Activated CD8-positive, alpha-beta memory T cell treated with anti-CD3 and anti-CD28 coated beads for 36 hours (primary cell): ENCODE measurements around the gene CA5A. TPM values are rescaled to one million over a fixed set of nuclear protein-coding genes. Genes with fewer than 3 reads are reported as not detected.

Experiments used
- CTCF ChIA-PET: fragments of 350-600 bp; sonication (Branson Sonifier 250); formaldehyde crosslinking; loops from one replicate; lab custom pipeline; 2021; ENCODE audit warnings: antibody characterized with exemption; lab: Charles Lee
- POLR2A ChIA-PET: fragments of 350-600 bp; sonication (Branson Sonifier 250); formaldehyde crosslinking; loops from one replicate; lab custom pipeline; 2021; ENCODE audit warnings: antibody characterized with exemption; lab: Charles Lee
- total RNA-seq, 2 experiments: library from RNA; stranded (reverse); gene quantifications; one replicate each; pipeline ENCODE4 v1.2.3, GENCODE V29; 2021

Gene CA5A
- total RNA-seq, 2 experiments from 2014 or later, result not detected

GRCh38 chr16:87966064-87966645 lies 29.8 kb upstream of the CA5A start:
- POLR2A ChIA-PET, result no interaction called here
- CTCF ChIA-PET, result no interaction called here

DNA sequence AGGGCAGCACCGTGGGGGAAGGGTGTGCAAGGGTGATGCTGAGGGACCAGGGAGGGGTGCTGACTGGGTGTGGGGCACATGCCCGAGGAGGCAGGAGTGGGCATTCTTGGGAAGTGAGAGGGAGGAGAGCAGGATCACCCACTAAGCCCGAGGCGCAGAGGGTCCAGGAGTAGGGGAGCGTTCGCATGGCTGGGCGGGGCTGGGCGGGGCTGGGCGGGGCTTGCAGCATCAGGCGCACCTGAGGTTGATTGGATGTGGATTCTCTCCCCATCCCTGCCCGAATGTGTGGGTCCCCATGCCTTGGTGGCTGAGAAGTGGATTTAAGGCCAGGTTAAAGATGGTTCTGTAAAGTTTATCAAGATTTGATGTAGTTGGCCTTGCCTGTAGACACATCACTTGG lies 29.1 kb upstream of the CA5A start:
- ChIA-PET CTCF (no interaction called here), POLR2A (no interaction called here)

GRCh38 chr16:87964049-87964659 lies 27.8 kb upstream of the CA5A start:
- ChIA-PET POLR2A (interaction anchor here (0.6 kb wide), 1 partner anchor 617 kb away, joined by 17 read pairs; no protein-coding TSS in a partner anchor), CTCF (interaction anchor here (0.8 to 1.0 kb wide), 2 partner anchors 11 to 20 kb away, joined by 3 to 4 read pairs; no protein-coding TSS in a partner anchor)

DNA sequence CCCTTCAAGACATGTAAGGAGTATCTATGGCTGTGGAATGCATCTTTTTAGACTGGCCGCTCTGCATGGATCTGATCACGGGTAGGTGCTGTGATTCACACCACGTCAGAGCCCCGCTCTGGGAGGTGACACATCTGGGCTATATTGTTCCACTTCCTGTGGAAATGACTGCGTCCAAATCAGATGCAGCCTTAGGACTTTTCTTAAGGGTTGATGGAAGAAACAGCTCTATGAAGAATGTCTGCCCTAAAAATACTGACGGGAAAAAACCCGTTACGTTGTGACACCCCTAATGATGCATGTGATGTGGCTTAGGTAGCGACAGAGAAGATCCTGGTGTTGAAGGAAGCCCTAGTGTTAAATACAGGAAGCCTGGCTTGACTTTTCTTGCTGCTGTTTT lies 27.1 kb upstream of the CA5A start:
- CTCF ChIA-PET, result interaction anchor here (0.8 to 1.1 kb wide), 3 partner anchors 9 to 21 kb away, joined by 3 to 4 read pairs (median 3); no protein-coding TSS in a partner anchor
- POLR2A ChIA-PET, result interaction anchor here (0.6 kb wide), 1 partner anchor 616 kb away, joined by 17 read pairs; no protein-coding TSS in a partner anchor

- ChIA-PET POLR2A (no interaction called here), CTCF (no interaction called here)
Observed at GRCh38 chr16:87961623-87962022, 25.3 kb upstream of the CA5A start.

DNA sequence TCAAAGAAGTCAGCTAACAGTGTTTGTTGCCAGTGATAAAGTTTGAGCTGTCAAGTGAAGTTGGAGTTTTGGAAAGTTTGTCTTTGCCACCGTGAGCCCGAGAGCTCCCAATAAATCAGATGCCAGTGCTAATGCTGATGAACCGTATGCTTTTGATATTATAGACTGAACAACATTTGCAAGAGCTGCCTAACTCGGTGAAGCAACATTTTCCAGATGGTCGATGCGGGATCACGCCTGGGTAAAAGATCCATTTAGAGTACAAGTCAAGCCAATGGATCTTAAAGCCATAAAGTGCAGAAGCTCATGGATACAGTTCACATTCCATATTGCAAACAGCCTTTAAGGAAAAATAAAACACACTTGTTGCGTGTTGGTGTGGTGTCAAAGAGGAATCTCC lies 24.5 kb upstream of the CA5A start:
- POLR2A ChIA-PET, result no interaction called here
- CTCF ChIA-PET, result no interaction called here

DNA sequence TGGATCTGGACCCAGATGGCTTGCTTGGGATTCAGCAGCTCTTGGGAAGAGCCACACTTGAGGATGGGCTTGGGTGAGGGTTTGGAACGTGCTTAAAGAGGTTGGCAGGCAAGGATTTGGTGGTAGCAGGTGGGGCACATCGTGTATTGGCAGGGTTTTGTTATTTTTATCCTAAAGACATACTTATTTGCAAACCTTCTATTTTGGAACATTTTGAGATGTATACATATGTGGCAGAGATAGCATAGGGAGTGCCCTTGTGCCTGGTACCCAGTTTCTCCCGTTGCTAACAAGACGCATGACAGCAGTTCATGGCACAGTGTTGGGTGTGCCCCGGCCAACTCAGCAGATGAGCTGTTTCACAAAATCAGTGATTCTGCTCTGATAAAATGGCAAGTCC lies 24.0 kb upstream of the CA5A start:
- POLR2A ChIA-PET, result no interaction called here
- CTCF ChIA-PET, result no interaction called here

DNA sequence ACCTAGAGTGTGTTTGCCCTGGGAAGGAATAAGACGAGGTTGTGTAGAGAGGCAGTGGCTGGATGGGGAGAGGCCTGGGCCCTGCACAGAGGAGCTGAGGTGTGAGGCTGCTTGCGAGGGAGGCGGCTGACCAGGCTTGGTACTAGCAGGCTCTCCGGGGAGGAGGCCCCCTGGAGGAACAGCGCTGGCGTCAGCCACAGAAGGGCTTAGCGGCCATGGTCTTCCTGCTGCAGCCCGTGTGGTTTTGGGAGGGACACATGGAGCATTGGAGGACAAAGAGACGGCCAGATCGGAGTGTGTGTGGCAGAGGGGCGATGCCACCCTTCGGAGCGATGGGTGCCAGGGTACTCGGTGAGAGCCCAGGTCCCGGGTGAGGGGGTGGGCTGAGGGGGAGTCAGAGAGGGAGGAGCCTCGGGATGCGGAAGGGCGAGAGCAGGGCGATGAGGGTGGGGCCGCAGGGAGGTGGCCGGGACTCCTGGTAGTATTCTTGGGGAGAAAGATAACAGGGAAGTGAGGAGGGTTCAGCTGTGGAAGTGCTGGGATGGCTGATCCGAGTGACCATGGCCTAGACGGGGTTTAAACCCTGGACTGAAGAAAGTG lies 23.2 kb upstream of the CA5A start:
- ChIA-PET POLR2A (no interaction called here), CTCF (no interaction called here)

DNA sequence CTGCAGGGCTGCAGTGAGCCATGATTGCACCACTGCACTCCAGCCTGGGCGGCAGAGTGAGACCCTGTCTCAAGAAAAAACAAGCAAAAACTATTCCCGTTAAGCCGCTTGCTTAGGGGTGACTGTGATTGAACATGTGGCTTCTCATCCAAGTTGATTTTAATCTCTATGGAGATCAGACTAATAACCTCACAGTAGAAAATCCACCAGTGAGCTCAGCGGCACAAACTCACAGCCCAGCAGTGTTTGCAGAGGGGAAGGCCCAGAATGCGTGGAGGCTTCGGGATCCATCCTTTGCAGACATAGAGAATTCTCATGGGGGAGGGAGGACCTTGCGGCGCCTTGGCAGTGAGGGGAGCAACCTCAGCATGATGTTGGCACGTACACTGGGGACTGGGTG lies 22.3 kb upstream of the CA5A start:
- ChIA-PET POLR2A (no interaction called here), CTCF (no interaction called here)

- CTCF ChIA-PET, result interaction anchor here (1.3 kb wide), 1 partner anchor 26 kb away, joined by 3 read pairs; no protein-coding TSS in a partner anchor
- POLR2A ChIA-PET, result no interaction called here
Observed at GRCh38 chr16:87957296-87958094, 21.2 kb upstream of the CA5A start.

- CTCF ChIA-PET, result interaction anchor here (0.8 to 1.3 kb wide), 2 partner anchors 27 to 57 kb away, joined by 3 read pairs; no protein-coding TSS in a partner anchor
- POLR2A ChIA-PET, result interaction anchor here (0.6 to 0.8 kb wide), 3 partner anchors 24 to 177 kb away, joined by 3 read pairs; no protein-coding TSS in a partner anchor
Observed at GRCh38 chr16:87956365-87957231, 20.3 kb upstream of the CA5A start.

DNA sequence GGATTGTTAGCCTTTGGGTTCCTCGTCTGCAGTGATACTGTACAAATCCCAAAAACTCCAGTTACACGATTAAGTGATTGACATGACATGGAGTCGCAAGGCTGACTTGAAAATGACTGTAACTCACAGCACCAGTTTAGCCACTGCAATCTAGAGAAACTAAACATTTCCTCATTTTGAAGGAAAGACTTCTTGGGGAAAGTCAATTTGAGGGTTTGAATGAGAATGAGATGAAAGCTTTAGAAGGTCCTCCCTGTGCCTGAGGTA lies 19.7 kb upstream of the CA5A start:
- POLR2A ChIA-PET, result interaction anchor here (0.6 to 0.8 kb wide), 2 partner anchors 25 to 41 kb away, joined by 3 read pairs; no protein-coding TSS in a partner anchor
- CTCF ChIA-PET, result interaction anchor here (0.8 to 1.3 kb wide), 2 partner anchors 27 to 58 kb away, joined by 3 read pairs; no protein-coding TSS in a partner anchor

DNA sequence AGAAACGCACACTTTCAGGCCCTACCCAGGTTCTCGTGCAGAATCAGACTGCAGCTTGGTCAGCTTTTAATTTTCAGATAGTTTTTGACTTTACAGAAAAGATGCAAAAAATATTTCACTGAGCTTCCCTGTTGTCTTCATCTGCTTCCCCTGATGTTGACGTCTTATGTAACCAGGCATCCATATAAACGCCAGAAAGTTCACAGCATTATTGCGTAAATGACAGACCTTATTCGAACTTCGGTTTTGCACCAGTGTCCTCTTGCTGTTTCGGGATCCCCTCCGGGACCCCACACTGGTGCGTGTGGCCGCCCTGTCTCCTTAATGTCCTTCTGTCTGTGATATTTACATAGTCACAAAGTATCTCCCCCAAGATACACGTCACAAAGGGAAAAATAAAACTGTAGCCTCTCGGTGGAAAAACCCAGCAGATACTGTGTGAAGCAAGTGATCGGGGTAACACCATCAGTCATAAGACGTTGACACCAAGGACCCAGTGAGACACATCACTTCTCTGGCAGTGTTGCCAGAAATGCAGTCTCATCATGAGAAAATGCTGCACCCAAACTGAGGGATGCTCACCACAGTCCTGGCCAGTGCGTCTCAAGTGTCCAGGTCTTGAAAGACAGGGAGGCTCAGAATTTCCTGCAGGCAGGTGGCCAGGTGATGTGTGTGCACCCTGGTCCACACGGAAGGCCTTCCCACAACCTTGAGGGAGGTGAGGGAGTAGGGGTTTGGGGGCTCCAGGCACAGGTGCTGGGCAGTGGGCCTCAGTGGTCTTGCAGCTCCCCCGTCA lies 19.2 kb upstream of the CA5A start:
- ChIA-PET CTCF (no interaction called here), POLR2A (interaction anchor here (0.6 to 0.8 kb wide), 2 partner anchors 25 to 40 kb away, joined by 3 read pairs; no protein-coding TSS in a partner anchor)

DNA sequence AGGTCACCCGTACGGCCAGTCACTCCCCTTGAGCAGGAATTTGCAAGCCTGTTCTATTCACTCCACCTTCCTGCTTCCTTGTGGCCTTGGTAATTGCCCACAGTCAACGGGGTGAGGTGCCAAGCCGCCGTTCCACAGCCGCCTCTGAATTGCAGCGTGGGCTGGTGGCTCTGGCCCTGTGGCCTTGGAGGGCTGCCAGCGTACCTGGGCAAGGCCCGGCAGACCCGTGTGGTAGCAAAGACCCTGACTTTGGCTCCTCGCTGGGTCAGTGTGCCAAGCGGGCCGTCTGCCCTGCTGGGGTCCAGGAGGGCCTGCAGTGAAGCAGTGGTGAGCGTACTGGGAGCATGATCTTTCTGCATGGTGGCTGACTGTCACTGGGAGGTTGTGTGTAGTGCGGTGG lies 18.5 kb upstream of the CA5A start:
- CTCF ChIA-PET, result no interaction called here
- POLR2A ChIA-PET, result no interaction called here

DNA sequence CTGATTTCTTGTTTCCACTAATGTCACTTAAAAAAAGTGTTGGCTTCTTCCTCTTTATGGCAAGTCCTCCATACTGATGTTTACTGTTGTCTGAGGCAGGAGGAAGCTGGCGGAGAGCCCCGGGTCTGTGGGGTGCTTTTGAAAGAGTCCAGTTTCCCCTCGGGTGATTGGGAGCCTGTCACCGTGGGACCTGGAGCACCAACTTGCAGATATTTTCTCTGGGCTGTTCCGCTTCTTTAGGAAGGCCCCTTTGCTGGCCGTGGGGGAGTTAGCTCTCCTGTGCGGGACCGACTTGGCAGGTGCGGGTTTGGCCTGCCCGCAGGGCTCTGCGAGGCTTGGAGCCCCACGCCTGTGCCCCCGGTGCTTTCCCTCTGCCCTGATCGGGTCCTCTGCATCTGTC lies 18.0 kb upstream of the CA5A start:
- ChIA-PET CTCF (no interaction called here), POLR2A (no interaction called here)

DNA sequence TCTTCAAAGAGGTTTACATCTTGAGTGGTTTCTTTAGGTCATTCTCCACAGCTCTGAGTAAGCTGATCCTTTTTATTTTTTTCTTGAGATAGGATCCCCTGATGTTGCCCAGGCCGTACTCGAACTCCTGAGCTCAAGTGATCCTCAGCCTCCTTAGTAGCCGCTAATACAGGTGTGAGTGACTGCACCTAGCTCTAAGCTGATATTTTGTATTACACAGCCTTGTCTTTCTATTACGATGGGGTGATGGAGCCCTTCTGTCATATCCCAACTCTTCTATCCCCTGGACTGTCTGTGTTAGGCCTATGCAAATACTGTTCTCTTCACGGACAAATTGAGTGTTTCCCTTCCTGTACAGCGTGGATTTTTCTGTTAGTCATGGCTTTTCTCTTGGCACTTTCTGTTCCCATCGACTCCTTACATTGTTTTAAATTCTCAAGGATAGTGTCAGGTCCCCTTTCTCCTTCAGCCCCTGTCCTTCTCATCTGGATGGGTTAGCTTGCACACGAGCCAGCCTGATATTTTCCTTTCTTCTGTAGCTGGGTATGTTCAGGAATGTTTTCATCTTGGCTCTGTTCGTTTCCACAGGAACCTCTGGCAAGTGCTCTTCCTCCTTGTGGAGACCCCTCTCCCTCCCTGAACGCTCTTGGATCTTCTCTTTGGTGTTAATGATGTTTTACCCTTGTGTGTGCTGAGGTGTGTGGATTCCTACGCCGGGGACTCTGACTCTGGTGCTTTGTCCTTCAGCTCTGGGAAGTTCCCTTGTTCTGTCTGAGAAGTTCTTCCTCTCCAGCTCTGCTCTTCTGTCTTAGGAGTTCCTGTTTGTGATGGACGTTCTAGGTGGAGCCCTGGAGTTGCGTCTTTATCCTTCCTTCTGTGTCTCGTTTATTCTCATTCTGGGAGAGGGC lies 17.2 kb upstream of the CA5A start:
- POLR2A ChIA-PET, result no interaction called here
- CTCF ChIA-PET, result interaction anchor here (0.8 to 1.1 kb wide), 2 partner anchors 10 to 24 kb away, joined by 3 read pairs; no protein-coding TSS in a partner anchor

DNA sequence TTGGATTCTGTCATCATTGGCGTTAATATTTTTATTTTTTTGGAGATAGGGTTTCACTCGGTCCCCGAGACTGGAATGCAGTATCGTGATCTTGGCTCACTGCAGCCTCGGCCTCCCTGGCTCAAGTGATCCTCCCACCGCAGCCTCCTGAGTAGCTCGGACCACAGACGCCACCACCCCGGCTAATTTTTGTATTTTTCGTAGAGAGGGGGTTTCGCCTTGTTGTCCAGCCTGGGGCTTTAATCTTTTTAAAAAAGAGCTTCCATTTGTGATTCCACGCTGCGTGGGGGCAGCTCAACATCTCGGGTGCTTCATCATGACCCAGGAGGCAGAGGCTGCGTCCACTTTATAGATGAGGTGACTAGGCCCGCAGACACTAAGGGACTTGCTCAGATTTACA lies 16.4 kb upstream of the CA5A start:
- ChIA-PET POLR2A (no interaction called here), CTCF (interaction anchor here (0.8 to 1.1 kb wide), 2 partner anchors 11 to 23 kb away, joined by 3 read pairs; no protein-coding TSS in a partner anchor)
